RWPE2 (cell line): ENCODE results near the gene TGM6.

Experiments used
- ATAC-seq: fragments of 200-7000 bp; cut with Tn5 transposase; 3 replicates; pipeline ENCODE4 v1.9.1; 2021; ENCODE audit warnings: low read depth
- DNase-seq: peaks from one replicate; pipeline ENCODE4 v3.0.0-alpha.2; 2020; ENCODE audit warnings: low spot score
- H3K27ac ChIP-seq: fragments of 450-650 bp; 2 replicates; pipeline ENCODE4 v1.5.1; 2017; ENCODE audit warnings: mild to moderate bottlenecking; ENCODE audit not compliant: poor library complexity, severe bottlenecking
- H3K27me3 ChIP-seq: fragments of 250-450 bp; sonication (Bioruptor Pico); 2 replicates; pipeline ENCODE4 v1.5.1; 2021; ENCODE audit warnings: mild to moderate bottlenecking, moderate library complexity; ENCODE audit not compliant: insufficient read depth, poor library complexity, severe bottlenecking
- H3K36me3 ChIP-seq: fragments of 250-450 bp; sonication (Bioruptor Pico); 2 replicates; pipeline ENCODE4 v1.5.1; 2020; ENCODE audit warnings: low read depth, mild to moderate bottlenecking, moderate library complexity
- H3K4me1 ChIP-seq: fragments of 250-450 bp; sonication (Bioruptor Pico); 2 replicates; pipeline ENCODE4 v1.5.1; 2021; ENCODE audit warnings: mild to moderate bottlenecking, moderate library complexity; ENCODE audit not compliant: insufficient read depth, poor library complexity, severe bottlenecking
- H3K4me3 ChIP-seq: fragments of 250-450 bp; sonication (Bioruptor Pico); 2 replicates; pipeline ENCODE4 v1.5.1; 2021; ENCODE audit warnings: mild to moderate bottlenecking, moderate library complexity; ENCODE audit not compliant: severe bottlenecking
- H3K9me3 ChIP-seq: fragments of 250-450 bp; sonication (Bioruptor Pico); 2 replicates; pipeline ENCODE4 v1.5.1; 2021; ENCODE audit warnings: mild to moderate bottlenecking, moderate library complexity; ENCODE audit not compliant: severe bottlenecking
- CTCF ChIP-seq: fragments of 450-650 bp; IDR thresholded peaks from one replicate; pipeline ENCODE4 v1.5.1; 2017; ENCODE audit warnings: mild to moderate bottlenecking, moderate library complexity; ENCODE audit not compliant: poor library complexity, severe bottlenecking

TGM6 gene

DNA sequence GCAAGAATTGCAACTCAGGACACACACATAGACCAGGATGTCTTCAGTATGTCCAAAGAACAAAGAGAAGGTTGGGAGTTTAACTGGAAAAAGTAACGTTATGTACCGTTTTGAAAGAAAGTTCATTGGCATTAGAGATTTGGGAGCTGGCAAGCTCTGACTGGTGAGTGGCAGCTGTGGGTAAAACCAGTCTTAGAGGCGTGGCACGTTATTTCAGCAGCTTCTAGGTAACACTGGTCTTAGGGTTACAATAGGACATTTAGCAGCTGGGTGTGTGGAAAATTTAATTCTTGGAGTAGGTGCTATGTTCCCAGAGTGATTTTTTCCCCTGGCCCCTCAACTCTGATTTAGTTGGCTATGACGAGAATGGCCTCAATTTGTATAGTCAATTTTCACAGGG lies 70.7 kb downstream of the TGM6 start:
- H3K4me1 ChIP-seq = no peaks in the 10 kb centered on the region
- no peaks in the 10 kb centered on the region for H3K36me3 ChIP-seq
- no peaks in the 10 kb centered on the region for H3K9me3 ChIP-seq
- DNase-seq (no peak), ATAC-seq (no peak)
- TF ChIP-seq CTCF = no peak
- H3K27me3 ChIP-seq = no peaks in the 10 kb centered on the region
- H3K27ac ChIP-seq = no peak overlapping the region
- H3K4me3 ChIP-seq = no peak overlapping the region

DNA sequence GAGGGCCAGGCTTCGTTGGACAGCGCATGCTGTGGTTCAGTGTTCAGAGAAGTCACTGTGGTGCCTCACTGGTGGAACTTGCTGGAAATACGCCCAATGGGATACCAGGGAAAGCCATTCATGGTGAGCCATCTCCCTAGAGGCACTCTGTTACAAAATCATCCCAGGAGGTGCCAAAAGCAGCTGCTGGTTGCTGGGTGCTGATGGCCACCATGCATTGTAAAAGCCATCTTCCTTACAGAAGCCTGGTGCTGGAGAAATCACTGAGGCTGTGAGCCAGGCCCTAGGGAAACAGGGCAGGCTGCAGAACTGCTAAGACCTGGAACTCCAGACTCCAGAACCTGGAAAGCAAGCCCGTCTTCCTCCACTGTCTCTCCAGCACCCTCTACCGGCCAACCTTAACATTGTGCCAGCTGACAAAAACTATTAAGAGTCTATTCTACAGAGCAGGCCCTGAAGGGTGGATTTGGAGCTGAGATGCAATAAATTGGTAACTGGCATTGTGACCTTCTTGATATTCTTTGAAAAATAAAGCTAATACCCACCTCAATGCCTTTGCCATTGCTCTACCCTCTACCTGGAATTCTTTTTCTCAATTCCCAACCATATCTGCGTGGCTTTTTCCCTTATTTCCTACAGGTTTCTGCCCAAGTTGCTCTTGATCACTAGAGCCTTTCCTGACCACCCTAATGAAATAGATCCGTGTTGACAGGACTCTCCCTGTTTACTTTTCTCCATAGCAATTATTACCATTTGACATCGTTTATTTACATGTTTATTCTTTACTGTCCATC lies 71.4 kb downstream of the TGM6 start:
- ATAC-seq (peak; percentile 72), DNase-seq (no peak)
- H3K36me3 ChIP-seq = no peaks in the 10 kb centered on the region
- no peaks in the 10 kb centered on the region for H3K9me3 ChIP-seq
- no peak overlapping the region for H3K4me3 ChIP-seq
- H3K27ac ChIP-seq = no peak overlapping the region
- H3K27me3 ChIP-seq = no peaks in the 10 kb centered on the region
- peak; percentile 92 for TF ChIP-seq CTCF
- H3K4me1 ChIP-seq = no peaks in the 10 kb centered on the region

DNA sequence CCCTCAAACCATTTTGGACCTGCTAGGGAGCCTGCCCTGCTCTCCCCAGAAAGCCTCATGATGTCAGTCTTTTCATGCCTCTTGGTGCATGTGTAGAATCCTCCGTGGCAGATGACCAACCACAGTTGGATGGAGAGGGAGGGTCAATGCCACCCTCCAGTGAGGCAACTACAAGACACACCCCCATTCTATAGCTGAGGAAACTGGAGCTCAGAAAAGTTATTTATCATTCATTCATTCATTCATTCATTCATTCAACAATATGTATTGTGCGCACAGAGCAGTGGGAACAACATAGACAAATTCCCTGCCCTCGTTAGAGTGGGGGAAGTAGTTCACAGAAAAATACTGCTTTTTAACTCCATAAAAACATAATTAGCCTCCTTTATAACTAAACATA lies 73.1 kb downstream of the TGM6 start:
- no peak overlapping the region for H3K27ac ChIP-seq
- H3K4me1 ChIP-seq = no peaks in the 10 kb centered on the region
- no peak overlapping the region for H3K4me3 ChIP-seq
- no peak for DNase-seq
- no peak for ATAC-seq
- TF ChIP-seq CTCF = no peak
- no peaks in the 10 kb centered on the region for H3K27me3 ChIP-seq
- no peaks in the 10 kb centered on the region for H3K9me3 ChIP-seq
- H3K36me3 ChIP-seq = no peaks in the 10 kb centered on the region

DNA sequence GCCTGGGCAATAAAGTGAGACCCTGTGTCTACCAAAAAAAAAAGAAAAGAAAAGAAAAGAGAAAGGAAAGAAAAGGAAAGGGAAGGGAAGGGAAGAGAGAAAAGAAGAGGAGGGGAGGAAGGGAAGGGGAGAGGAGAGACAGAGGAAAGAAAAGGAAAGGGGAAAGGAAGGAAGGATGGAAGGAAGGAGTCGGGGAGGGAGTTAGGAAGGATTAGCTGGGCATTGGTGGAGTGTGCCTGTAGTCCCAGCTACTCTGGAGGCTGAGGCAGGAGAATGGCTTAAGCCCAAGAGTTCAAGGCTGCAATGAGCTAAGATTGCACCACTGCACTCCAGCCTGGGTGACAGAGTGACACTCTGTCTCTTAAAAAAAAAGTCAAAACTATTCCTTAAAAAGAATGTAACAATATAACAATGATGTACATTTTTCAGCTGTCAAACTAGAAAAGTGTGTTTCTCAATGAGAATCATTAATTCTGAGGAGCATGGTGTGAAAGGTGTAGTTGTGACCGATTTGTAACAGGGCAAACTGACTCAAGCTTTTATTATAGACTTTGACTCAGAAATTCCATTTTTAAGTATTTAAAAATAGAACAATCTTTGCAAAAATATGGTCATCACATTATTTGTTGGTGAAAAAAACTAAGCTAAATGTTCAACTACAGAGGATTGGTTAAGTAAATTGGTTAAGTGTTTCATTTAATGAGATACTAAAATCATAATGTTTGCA lies 75.2 kb downstream of the TGM6 start:
- TF ChIP-seq CTCF = no peak
- no peak overlapping the region for H3K27ac ChIP-seq

More for the DNA sequence above, 75.2 kb downstream of the TGM6 start:
- no peak overlapping the region for H3K4me3 ChIP-seq
- no peaks in the 10 kb centered on the region for H3K9me3 ChIP-seq
- ATAC-seq (no peak), DNase-seq (no peak)
- H3K4me1 ChIP-seq = no peaks in the 10 kb centered on the region
- peaks cover 19% of the 10 kb centered on the region for H3K36me3 ChIP-seq
- H3K27me3 ChIP-seq = no peaks in the 10 kb centered on the region
